ENCODE measurements around the gene ACY1. TPM values are rescaled to one million over a fixed set of nuclear protein-coding genes. Genes with fewer than 3 reads are reported as not detected.

ACY1 gene
- total RNA-seq, 1 donor from 2014 or later, result 14.9 TPM

DNA sequence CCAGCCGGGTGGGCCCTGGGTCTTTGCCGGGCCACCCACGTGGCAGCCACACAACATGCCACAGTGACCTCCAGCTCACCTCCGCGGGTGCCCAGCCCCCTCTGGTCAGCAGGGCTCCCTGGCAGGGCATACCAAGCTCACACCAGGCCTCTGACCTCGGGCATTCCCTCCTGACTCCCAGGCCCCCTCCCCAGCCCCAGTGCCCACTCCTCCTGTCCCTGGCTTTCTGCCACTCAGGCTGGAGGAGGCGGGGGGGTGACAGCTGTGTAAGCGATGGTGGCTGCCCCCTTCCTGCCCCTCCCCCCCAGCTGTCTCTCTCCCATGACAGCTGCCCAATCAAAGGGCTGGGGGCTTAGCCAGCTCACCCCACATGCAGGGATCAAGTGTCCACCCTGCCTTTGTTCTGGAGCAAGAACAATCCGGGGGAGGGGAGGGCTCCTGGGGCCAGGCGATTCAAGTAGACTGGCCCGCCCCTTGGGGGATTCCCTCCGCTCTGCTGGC is 19.3 kb upstream of the ACY1 start:
- no peak for DNase-seq (ENCODE audit: low spot score)

- DNase-seq (ENCODE audit: low spot score), result no peak
These were observed 18.8 kb upstream of the ACY1 start for GRCh38 chr3:51964521-51964920.

GRCh38 chr3:51966016-51966415 is 17.3 kb upstream of the ACY1 start:
- DNase-seq (ENCODE audit: low spot score), result no peak

DNA sequence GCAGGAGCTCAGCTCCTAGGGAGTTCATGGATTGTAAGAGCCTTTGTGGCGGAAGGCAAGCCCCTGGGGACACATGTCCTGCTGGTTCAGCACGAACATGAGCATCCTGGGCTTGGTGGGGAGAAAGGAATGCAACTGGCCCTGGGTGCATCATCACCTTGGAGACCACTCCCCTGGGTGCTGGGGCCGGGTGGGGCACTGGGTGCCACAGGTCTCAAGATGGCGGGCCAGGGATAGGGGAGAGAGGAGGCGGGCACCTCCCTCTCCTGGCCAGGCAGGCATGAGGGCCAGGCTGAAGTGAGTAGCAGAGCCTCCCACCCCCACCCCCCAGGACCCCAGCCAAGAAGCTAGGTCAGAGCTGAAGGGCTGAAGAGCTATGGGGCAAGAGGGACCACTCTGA is 16.8 kb upstream of the ACY1 start:
- no peak for DNase-seq (ENCODE audit: low spot score)

DNA sequence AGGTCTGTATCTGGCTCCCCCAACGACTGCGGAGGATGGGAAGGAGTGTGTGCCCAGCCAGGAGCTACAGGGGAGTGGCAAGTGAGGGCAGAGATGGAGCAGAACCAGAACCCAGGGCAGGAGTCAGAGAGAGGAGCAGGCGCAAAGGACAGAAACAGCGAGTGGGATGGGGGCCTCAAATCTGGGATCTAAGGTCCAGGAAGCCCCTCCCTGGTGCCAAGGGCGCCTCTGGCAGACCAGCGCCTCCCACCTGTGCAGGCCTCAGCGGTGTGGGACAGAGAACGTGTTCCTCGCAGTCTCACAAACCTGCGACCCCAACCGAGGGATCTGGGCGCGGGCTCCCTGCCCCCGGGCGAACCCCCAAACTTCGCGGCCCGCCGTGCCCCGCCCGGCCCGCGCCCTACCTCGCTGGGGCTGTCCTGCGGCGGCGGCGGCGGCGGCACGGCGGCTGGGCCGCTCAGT is 16.4 kb upstream of the ACY1 start:
- no peak for DNase-seq (ENCODE audit: low spot score)

- peak; percentile 52 for DNase-seq (ENCODE audit: low spot score)
These were observed 15.8 kb upstream of the ACY1 start, which contains the start of gene PCBP4 for GRCh38 chr3:51967384-51968169. PCBP4 (minus strand) TSS chr3:51967454; CDS start chr3:51961240, 6,214 bp downstream.

DNA sequence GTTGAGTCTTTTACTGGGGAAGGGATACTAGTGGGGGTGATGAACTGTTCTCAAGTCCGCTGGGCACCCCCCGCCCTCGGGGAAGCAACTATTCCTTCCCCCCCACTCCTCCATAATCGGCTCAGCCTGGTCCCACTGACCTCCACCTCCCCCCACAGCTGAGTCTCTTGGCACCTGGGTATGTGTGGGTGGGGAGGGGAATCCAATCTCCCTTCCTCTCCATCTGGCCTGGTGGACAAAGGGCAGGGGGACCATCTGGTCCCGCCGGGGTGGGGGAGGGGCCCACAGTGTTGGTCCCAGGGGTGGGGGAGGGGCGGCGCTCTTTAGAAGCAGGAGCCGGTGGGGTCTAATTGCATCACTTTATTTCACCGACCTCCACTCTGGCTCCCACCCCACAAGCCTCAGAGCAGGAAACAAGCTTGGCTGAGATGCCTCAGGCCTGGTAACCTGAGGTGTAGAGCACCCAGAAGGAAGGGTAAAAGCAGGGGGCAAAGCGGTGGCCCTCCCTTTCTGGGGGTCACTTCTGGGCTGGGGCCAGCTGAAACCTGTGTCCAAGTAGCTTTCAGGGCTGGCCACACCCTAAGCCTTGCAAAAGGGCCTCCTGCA is 15.1 kb upstream of the ACY1 start:
- DNase-seq (ENCODE audit: low spot score), result peak; percentile 36

- no peak for DNase-seq (ENCODE audit: low spot score)
These were observed 14.3 kb upstream of the ACY1 start for GRCh38 chr3:51968883-51969678.

GRCh38 chr3:51969841-51970240 is 13.5 kb upstream of the ACY1 start:
- no peak for DNase-seq (ENCODE audit: low spot score)

DNA sequence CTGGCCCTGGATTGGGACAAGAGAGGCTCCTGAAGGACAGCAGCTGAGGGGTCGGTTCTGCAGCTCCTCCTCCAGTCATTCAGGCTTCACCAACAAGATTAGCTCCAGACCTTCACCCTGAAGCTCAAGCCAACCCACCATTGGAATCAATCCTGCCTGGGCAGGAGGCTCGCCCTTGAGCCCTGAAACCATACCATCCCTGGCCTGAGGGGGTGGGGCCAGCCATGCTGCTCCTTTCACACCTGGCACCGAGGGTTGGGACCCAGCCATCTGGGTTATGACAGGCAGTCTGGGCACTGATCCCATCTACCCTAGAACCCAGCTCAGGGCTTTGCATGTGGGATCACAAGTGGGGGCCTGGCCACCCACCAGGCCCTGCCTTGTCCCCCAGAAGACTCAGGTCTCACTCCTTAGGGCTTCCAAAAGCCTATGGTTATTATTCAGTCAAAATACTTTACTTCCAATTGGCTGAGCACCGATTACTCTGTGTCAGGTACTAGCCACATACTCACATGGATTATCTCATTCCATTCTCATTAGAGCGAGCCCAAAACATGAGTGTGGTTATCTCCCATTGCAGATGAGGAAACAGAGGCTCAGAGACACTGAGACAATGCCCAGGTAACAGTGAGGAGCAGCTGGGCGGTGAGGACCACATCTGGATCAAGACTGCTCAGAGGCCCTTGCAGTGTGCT is 12.6 kb upstream of the ACY1 start:
- no peak for DNase-seq (ENCODE audit: low spot score)

GRCh38 chr3:51971350-51971749 is 12.0 kb upstream of the ACY1 start:
- DNase-seq (ENCODE audit: low spot score), result no peak

DNA sequence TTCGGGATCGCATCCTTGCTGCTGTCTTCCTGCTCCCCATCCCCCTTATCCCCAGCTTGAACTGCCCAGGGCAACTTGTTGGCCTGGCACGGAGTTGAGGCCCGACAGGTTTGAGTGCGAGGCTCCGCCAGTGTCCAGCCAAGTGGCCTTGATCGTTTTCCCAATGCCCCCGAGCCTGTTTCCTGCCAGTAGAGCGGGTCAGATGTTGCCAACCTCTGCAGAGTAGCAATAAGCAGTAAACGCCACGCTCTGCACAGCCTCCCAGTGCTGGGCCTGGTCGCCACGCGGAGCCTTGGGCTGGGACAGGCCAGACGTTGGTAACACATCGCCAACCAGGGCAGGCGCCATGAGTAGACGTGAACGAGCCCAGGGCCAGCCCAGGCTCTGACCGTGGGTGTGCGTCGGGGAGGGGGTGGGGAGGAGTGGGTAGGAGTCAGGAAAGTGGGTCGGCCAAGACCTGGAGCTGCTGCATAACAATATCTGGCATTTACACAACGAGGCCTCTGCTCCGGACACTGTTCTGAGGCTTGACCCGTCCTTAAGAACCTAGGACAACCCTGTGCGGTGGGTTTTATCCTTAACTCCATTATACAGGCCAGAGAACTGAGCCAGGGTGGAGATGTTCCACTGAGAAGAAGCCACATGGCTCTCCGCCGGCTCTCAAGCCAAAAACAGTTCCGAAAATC is 8.9 kb upstream of the ACY1 start:
- DNase-seq (ENCODE audit: low spot score), result no peak

- peak; percentile 86 for DNase-seq (ENCODE audit: low spot score)
These were observed 8.1 kb upstream of the ACY1 start, which contains the start of gene ABHD14A for GRCh38 chr3:51974963-51975851. ABHD14A (plus strand) TSS chr3:51975064; CDS start chr3:51975136, 72 bp downstream.

- DNase-seq (ENCODE audit: low spot score), result peak; percentile 79
These were observed 7.3 kb upstream of the ACY1 start for GRCh38 chr3:51975852-51976549.

DNA sequence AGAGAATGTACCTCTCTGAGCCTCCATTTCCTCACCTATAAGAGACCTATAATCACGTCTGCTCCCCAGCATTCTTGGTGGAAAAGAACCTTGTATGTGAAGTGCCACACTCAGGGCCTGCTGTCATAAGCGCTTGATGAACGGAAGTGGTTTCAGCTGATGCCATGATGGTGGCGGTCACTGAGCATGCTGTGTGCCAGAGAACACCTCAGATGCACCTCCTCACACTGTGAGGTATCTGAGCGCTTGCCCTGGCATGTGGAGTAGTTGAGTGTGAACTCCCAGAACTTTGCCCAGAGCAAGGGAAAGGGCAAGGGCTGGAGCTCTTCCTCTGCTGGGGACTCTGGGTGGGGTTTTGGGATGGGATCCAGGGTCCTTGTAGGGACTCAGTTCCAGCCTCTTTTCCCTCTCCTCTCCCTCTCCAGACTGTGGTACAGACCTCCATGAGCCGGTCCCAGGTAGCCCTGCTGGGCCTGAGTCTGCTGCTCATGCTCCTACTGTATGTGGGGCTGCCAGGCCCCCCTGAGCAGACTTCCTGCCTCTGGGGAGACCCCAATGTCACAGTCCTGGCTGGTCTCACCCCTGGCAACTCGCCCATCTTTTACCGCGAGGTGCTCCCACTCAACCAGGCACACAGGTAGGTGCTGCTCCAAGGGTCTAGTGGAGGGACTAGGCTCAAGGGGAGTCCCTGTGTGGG is 5.7 kb upstream of the ACY1 start:
- no peak for DNase-seq (ENCODE audit: low spot score)

- no peak for DNase-seq (ENCODE audit: low spot score)
These were observed 5.2 kb upstream of the ACY1 start for GRCh38 chr3:51978143-51978502.

- DNase-seq (ENCODE audit: low spot score), result no peak
These were observed 3.1 kb upstream of the ACY1 start for GRCh38 chr3:51980253-51980652.

- DNase-seq (ENCODE audit: low spot score), result no peak
These were observed 940 bp upstream of the ACY1 start for GRCh38 chr3:51982352-51982837.
